ENCODE results near the gene CPOX. TPM values are rescaled to one million over a fixed set of nuclear protein-coding genes. Genes with fewer than 3 reads are reported as not detected.
"Not testable (repeated sequence)": the region's sequence is repeated elsewhere in the genome, so short reads cannot be mapped to it uniquely, and the experiment has no call there.

CPOX gene
- total and polyA plus RNA-seq, 2 donors = 12.4 to 16.2 TPM

GRCh38 chr3:98563661-98564281 is 29.6 kb downstream of the CPOX start:
- DNase-seq (ENCODE audit: extremely low spot score) = no peak
- 78% methylated on average over 4 of the region's 4 CpGs for WGBS
- H3K4me3 ChIP-seq (ENCODE audit: low read depth, low read length) = no peak overlapping the region
- no peaks in the 10 kb centered on the region for H3K4me1 ChIP-seq (ENCODE audit: insufficient read depth)
- no peak overlapping the region for H3K27ac ChIP-seq (ENCODE audit: low read depth)
- H3K36me3 ChIP-seq (ENCODE audit: insufficient read depth) = no peaks in the 10 kb centered on the region

DNA sequence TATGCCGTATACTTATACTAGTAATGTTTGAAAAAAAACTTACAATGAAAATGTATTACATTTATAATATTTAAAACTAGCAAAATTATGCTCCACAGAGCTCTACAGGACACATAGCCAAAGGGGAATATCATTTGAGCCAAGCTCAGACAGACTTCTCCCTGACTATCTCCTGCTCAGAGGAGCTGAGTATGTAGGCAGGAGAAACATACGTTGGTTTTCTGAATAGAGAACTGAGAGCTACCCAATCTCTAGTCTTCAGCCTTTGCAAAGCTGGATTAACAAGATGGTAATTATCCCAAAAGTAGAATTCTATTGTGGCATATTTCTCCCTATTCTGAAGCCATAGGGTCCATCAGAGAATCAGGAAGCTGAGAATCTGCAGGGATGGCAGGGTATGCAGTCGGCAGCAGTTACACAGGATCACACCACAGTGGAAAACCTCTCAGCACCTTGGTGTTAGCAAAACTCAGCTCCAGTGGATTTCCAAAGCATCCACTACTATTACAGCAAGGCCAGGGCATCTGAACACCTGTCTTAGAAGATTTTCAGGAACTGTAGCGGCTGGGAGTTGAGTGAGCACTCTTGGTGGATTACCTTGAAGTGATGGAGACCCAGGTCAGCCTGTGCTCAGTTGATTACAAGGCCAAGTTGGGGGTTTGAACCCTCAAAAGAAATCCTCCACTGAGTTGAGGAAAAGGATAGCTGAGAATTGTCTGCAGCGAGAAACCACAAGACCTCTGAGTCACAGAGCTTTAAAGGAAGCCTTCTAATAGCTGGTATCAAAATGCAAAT is 31.5 kb downstream of the CPOX start:
- Histone ChIP-seq H3K4me3 (ENCODE audit: low read depth, low read length) (no peak overlapping the region), H3K27ac (ENCODE audit: low read depth) (no peak overlapping the region), H3K4me1 (ENCODE audit: insufficient read depth) (no peaks in the 10 kb centered on the region), H3K36me3 (ENCODE audit: insufficient read depth) (no peaks in the 10 kb centered on the region)
- WGBS = 84% methylated on average over 5 of the region's 5 CpGs
- no peak for DNase-seq (ENCODE audit: extremely low spot score)

GRCh38 chr3:98560911-98561310 is 32.5 kb downstream of the CPOX start:
- H3K4me3 ChIP-seq (ENCODE audit: low read depth, low read length) = no peak overlapping the region
- H3K27ac ChIP-seq (ENCODE audit: low read depth) = no peak overlapping the region
- H3K4me1 ChIP-seq (ENCODE audit: insufficient read depth) = no peaks in the 10 kb centered on the region
- H3K36me3 ChIP-seq (ENCODE audit: insufficient read depth) = no peaks in the 10 kb centered on the region
- no peak for DNase-seq (ENCODE audit: extremely low spot score)
- 84% methylated on average over 2 of the region's 2 CpGs for WGBS

GRCh38 chr3:98559769-98560168 is 33.6 kb downstream of the CPOX start:
- not testable (repeated sequence) for H3K36me3 ChIP-seq (ENCODE audit: insufficient read depth); H3K4me3 ChIP-seq (ENCODE audit: low read depth, low read length)
- 99% methylated on average over 2 of the region's 2 CpGs for WGBS

DNA sequence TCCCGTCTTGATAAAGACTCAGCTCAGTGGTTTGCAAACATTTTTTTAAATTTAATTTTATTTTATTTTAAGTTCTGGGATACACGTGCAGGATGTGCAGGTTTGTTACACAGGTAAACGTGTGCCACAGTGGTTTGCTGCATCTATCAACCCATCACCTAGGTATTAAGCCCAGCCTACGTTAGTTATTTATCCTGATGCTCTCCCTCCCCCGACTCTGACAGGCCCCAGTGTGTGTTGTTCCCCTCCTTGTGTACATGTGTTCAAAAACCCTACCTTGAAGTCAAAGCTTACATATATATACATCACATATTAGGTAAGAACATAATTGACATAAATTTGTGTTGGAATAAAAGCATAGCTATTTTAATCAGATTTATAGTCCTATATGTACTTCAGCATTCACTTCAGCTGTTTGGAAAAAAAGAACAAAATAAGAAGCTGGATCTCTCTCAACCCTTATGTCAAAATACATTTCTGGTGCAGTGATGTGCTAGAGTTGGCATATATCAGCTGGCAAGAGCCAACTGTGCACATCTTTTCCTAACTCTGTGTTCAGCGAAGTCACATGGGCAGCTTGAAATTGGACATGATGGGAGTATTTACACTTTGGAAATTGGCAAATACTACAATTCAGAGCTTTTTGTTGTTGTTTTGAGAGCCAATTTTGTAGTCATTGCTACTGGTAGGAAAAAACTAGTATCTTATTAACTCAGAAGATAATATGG is 35.1 kb downstream of the CPOX start:
- H3K27ac ChIP-seq (ENCODE audit: low read depth) = no peak overlapping the region
- H3K4me1 ChIP-seq (ENCODE audit: insufficient read depth) = no peaks in the 10 kb centered on the region
- 77% methylated on average over 6 of the region's 6 CpGs for WGBS
- no peaks in the 10 kb centered on the region for H3K36me3 ChIP-seq (ENCODE audit: insufficient read depth)
- DNase-seq (ENCODE audit: extremely low spot score) = no peak
- H3K4me3 ChIP-seq (ENCODE audit: low read depth, low read length) = no peak overlapping the region

More at GRCh38 chr3:98559769-98560168, 33.6 kb downstream of the CPOX start:
- H3K27ac ChIP-seq (ENCODE audit: low read depth); H3K4me1 ChIP-seq (ENCODE audit: insufficient read depth); DNase-seq (ENCODE audit: extremely low spot score): not testable (repeated sequence)

GRCh38 chr3:98557324-98558010 is 35.9 kb downstream of the CPOX start:
- no peaks in the 10 kb centered on the region for H3K36me3 ChIP-seq (ENCODE audit: insufficient read depth)
- H3K4me1 ChIP-seq (ENCODE audit: insufficient read depth) = no peaks in the 10 kb centered on the region
- WGBS = 56% methylated on average over 4 of the region's 4 CpGs
- DNase-seq (ENCODE audit: extremely low spot score) = no peak
- no peak overlapping the region for H3K4me3 ChIP-seq (ENCODE audit: low read depth, low read length)
- no peak overlapping the region for H3K27ac ChIP-seq (ENCODE audit: low read depth)

DNA sequence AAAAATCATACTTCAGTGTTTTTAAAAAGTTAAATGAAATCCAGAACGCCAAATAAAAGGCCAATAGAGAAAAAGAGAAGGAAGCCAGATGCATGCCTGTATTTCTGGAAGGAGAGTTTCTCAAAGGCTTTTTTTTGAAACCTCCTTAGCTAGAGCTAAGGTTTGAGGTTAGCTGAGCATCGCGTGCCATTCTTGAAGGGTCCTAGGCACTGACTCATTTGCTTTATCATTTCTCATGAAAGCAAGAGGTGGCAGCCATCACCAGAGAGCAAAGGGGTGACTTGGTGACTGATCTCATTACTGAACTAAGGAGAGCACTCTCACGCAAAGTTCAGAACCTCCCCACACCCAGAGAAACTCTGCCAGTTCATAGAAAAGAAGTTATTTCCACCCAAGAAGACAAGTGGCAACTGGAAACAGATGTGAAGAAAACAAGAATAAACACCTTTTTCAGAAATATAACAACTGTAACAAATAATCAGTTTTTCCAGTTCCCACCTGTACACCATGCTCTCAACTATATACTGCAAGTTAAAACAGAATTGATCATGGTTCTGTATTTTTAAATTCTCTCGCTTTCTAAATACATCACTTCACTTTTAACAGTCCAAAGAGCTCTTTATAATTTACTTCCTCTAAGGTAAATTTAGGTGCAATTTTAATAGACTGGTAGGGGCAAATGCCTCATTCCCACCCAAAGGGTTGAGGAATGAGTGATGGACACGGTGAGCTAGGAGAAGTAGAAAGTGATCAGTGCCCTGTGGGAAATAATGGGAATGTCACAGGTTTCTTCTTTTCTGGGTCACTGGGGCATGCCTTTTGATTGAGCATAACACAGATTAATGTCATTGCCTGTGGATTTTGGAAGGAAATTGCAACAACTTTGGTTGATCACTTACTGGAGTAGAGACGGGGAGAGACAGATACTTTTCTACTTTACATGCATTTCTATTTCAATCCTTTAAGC is 37.0 kb downstream of the CPOX start:
- no peak overlapping the region for H3K27ac ChIP-seq (ENCODE audit: low read depth)
- H3K4me3 ChIP-seq (ENCODE audit: low read depth, low read length) = no peak overlapping the region
- 84% methylated on average over 7 of the region's 7 CpGs for WGBS

GRCh38 chr3:98555025-98555379 is 38.4 kb downstream of the CPOX start:
- DNase-seq (ENCODE audit: extremely low spot score) = no peak
- 80% methylated on average over 4 of the region's 4 CpGs for WGBS
- no peaks in the 10 kb centered on the region for H3K36me3 ChIP-seq (ENCODE audit: insufficient read depth)
- no peak overlapping the region for H3K4me3 ChIP-seq (ENCODE audit: low read depth, low read length)
- no peak overlapping the region for H3K27ac ChIP-seq (ENCODE audit: low read depth)
- no peaks in the 10 kb centered on the region for H3K4me1 ChIP-seq (ENCODE audit: insufficient read depth)

More for the DNA sequence above, 37.0 kb downstream of the CPOX start:
- Histone ChIP-seq H3K4me1 (ENCODE audit: insufficient read depth) (no peaks in the 10 kb centered on the region), H3K36me3 (ENCODE audit: insufficient read depth) (no peaks in the 10 kb centered on the region)
- no peak for DNase-seq (ENCODE audit: extremely low spot score)

DNA sequence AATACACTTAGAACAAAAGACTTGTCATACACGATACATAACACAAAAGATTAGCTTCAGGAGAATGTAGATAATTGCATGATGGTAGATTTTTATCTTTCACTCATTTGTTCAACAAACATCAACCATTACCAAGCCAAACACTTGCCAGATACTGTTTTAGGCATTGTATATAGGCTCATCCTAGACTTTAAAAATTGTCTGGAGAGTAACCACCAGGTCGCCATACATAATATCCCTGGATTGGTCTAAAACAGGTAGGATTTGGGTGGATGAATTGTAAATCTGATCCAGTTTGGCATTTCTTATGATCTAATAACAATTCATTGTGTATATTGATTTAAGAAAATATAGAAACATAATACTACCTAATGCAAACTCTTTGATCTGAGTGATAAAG is 38.8 kb downstream of the CPOX start:
- Histone ChIP-seq H3K4me3 (ENCODE audit: low read depth, low read length) (no peak overlapping the region), H3K36me3 (ENCODE audit: insufficient read depth) (no peaks in the 10 kb centered on the region), H3K27ac (ENCODE audit: low read depth) (no peak overlapping the region), H3K4me1 (ENCODE audit: insufficient read depth) (no peaks in the 10 kb centered on the region)
- DNase-seq (ENCODE audit: extremely low spot score) = no peak
- WGBS = 89% methylated on average over 2 of the region's 2 CpGs

GRCh38 chr3:98553753-98554152 is 39.7 kb downstream of the CPOX start:
- H3K36me3 ChIP-seq (ENCODE audit: insufficient read depth) = no peaks in the 10 kb centered on the region
- no peak overlapping the region for H3K4me3 ChIP-seq (ENCODE audit: low read depth, low read length)
- H3K4me1 ChIP-seq (ENCODE audit: insufficient read depth) = no peaks in the 10 kb centered on the region
- no peak for DNase-seq (ENCODE audit: extremely low spot score)
- no peak overlapping the region for H3K27ac ChIP-seq (ENCODE audit: low read depth)
- WGBS = 77% methylated on average over 2 of the region's 2 CpGs

- Histone ChIP-seq H3K4me3 (ENCODE audit: low read depth, low read length) (no peak overlapping the region), H3K36me3 (ENCODE audit: insufficient read depth) (no peaks in the 10 kb centered on the region), H3K27ac (ENCODE audit: low read depth) (no peak overlapping the region), H3K4me1 (ENCODE audit: insufficient read depth) (no peaks in the 10 kb centered on the region)
- WGBS = 70% methylated on average over 6 of the region's 6 CpGs
- no peak for DNase-seq (ENCODE audit: extremely low spot score)
These were observed 40.3 kb downstream of the CPOX start for GRCh38 chr3:98553021-98553563.

- Histone ChIP-seq H3K36me3 (ENCODE audit: insufficient read depth) (no peaks in the 10 kb centered on the region), H3K27ac (ENCODE audit: low read depth) (no peak overlapping the region), H3K4me3 (ENCODE audit: low read depth, low read length) (no peak overlapping the region), H3K4me1 (ENCODE audit: insufficient read depth) (no peaks in the 10 kb centered on the region)
- 78% methylated on average over 4 of the region's 4 CpGs for WGBS
- no peak for DNase-seq (ENCODE audit: extremely low spot score)
These were observed 41.0 kb downstream of the CPOX start for GRCh38 chr3:98552232-98553020.
